Nephron progenitor cell (in vitro differentiated cells): ENCODE results near the gene EIF2S2.

Source experiments
- DNase-seq: peaks from one replicate; pipeline ENCODE4 v3.0.0; 2021
- H3K27ac Mint-ChIP-seq: 2 replicates; pipeline ENCODE4 v1.8.0; 2021; ENCODE audit warnings: mild to moderate bottlenecking, moderate library complexity, mixed read lengths
- H3K27me3 Mint-ChIP-seq: 2 replicates; pipeline ENCODE4 v1.8.0; 2021; ENCODE audit warnings: mild to moderate bottlenecking, low read depth, mixed read lengths; ENCODE audit not compliant: poor library complexity
- H3K36me3 Mint-ChIP-seq: 2 replicates; pipeline ENCODE4 v1.8.0; 2021; ENCODE audit warnings: low read depth, mixed read lengths
- H3K4me1 Mint-ChIP-seq: 2 replicates; pipeline ENCODE4 v1.8.0; 2021; ENCODE audit warnings: mixed read lengths
- H3K4me3 Mint-ChIP-seq: 2 replicates; pipeline ENCODE4 v1.8.0; 2021; ENCODE audit warnings: mild to moderate bottlenecking, moderate library complexity, mixed read lengths
- H3K9me3 Mint-ChIP-seq: 2 replicates; pipeline ENCODE4 v1.8.0; 2021; ENCODE audit warnings: mild to moderate bottlenecking, moderate library complexity, mixed read lengths
- CTCF ChIP-seq: fragments of 200-600 bp; sonication (generic); IDR thresholded peaks from 2 replicates; pipeline ENCODE4 v1.5.0; 2021; ENCODE audit warnings: antibody characterized with exemption

The EIF2S2 gene

GRCh38 chr20:34093895-34094294 is 18.1 kb downstream of the EIF2S2 start:
- no peak for TF ChIP-seq CTCF
- Mint-ChIP-seq H3K4me3 (no peak overlapping the region), H3K4me1 (no peaks in the 10 kb centered on the region), H3K9me3 (no peaks in the 10 kb centered on the region), H3K36me3 (peaks cover 85% of the 10 kb centered on the region), H3K27me3 (no peaks in the 10 kb centered on the region), H3K27ac (no peak overlapping the region)
- no peak for DNase-seq

- no peak for TF ChIP-seq CTCF
- H3K27ac Mint-ChIP-seq = no peak overlapping the region
- H3K4me1 Mint-ChIP-seq = no peaks in the 10 kb centered on the region
- H3K27me3 Mint-ChIP-seq = no peaks in the 10 kb centered on the region
- DNase-seq = no peak
- no peaks in the 10 kb centered on the region for H3K9me3 Mint-ChIP-seq
- H3K36me3 Mint-ChIP-seq = peaks cover 79% of the 10 kb centered on the region
- no peak overlapping the region for H3K4me3 Mint-ChIP-seq
Measured at GRCh38 chr20:34091637-34092200, 20.3 kb downstream of the EIF2S2 start.

- TF ChIP-seq CTCF = no peak
- Mint-ChIP-seq H3K4me1 (no peaks in the 10 kb centered on the region), H3K27me3 (no peaks in the 10 kb centered on the region), H3K9me3 (no peaks in the 10 kb centered on the region), H3K4me3 (no peak overlapping the region), H3K27ac (peak overlapping the region; percentile 83), H3K36me3 (peaks cover 72% of the 10 kb centered on the region)
- DNase-seq = no peak
Measured at GRCh38 chr20:34090645-34091044, 21.4 kb downstream of the EIF2S2 start.

- H3K4me1 Mint-ChIP-seq = no peaks in the 10 kb centered on the region
- no peak overlapping the region for H3K4me3 Mint-ChIP-seq
- H3K27me3 Mint-ChIP-seq = no peaks in the 10 kb centered on the region
- no peak for DNase-seq
- no peak for TF ChIP-seq CTCF
- H3K27ac Mint-ChIP-seq = peak overlapping the region; percentile 83
- H3K9me3 Mint-ChIP-seq = no peaks in the 10 kb centered on the region
- peaks cover 77% of the 10 kb centered on the region for H3K36me3 Mint-ChIP-seq
Measured at GRCh38 chr20:34089655-34090345, 22.2 kb downstream of the EIF2S2 start.

- TF ChIP-seq CTCF = no peak
- no peak for DNase-seq
- peak overlapping the region; percentile 85 for H3K27ac Mint-ChIP-seq
- H3K4me1 Mint-ChIP-seq = peaks cover 6% of the 10 kb centered on the region
- no peaks in the 10 kb centered on the region for H3K9me3 Mint-ChIP-seq
- no peak overlapping the region for H3K4me3 Mint-ChIP-seq
- no peaks in the 10 kb centered on the region for H3K27me3 Mint-ChIP-seq
- peaks cover 82% of the 10 kb centered on the region for H3K36me3 Mint-ChIP-seq
Measured at GRCh38 chr20:34089175-34089479, 22.9 kb downstream of the EIF2S2 start.
